Measurements from ENCODE around the gene XRCC5.

The XRCC5 gene

DNA sequence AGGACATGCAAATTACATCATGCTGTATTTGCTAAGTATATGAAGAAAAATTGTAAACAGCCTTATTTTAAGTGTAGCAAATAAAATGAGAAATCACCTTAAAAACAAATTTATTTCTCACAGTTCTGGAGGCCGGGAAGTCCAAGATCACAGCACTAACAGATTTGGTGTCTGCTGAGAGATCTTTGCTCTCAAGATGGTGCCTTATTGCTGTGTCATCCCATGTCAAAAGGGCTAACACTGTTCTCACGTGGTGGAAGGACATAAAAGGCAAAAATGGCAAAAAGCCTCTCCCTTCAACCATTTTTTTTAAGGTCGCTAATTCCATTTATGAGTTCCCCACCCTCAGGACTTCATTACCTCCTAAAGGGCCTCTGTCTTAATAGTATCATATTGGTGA, 12.1 kb downstream of the XRCC5 start:
- Histone ChIP-seq H3K36me3 (ENCODE audit: insufficient read depth, low read length) (peaks cover 100% of the 10 kb centered on the region), H3K27me3 (ENCODE audit: insufficient read depth, low read length) (no peaks in the 10 kb centered on the region), H3K9me3 (ENCODE audit: low read length) (no peaks in the 10 kb centered on the region), H3K4me1 (ENCODE audit: insufficient read depth, low read length, severe bottlenecking) (no peaks in the 10 kb centered on the region), H3K4me2 (ENCODE audit: low read length) (no peak overlapping the region), H2AFZ (ENCODE audit: low read length) (no peak overlapping the region), H3K9ac (ENCODE audit: low read length) (no peak overlapping the region), H3K9me2 (ENCODE audit: low read depth, low read length) (no peaks in the 10 kb centered on the region), H3K79me2 (ENCODE audit: insufficient read depth, low read length) (peaks cover 21% of the 10 kb centered on the region), H3K27ac (ENCODE audit: low read depth, low read length, poor library complexity, severe bottlenecking) (no peak overlapping the region), H3F3A (ENCODE audit: insufficient read depth, low read length) (no peaks in the 10 kb centered on the region), H4K20me1 (ENCODE audit: insufficient read depth, low read length) (0 out of 2 replicates have a peak, but pooled peaks cover 3% of the 10 kb centered on the region), H3K4me3 (ENCODE audit: low read depth, low read length, poor library complexity, severe bottlenecking) (no peak overlapping the region)
- TF ChIP-seq CTCF (IDR thresholded peaks at IDR 0.05; ENCODE audit: low read length) (no peak), EZH2 (IDR thresholded peaks at IDR 0.05; ENCODE audit: borderline replicate concordance, low read length) (no peak)

DNA sequence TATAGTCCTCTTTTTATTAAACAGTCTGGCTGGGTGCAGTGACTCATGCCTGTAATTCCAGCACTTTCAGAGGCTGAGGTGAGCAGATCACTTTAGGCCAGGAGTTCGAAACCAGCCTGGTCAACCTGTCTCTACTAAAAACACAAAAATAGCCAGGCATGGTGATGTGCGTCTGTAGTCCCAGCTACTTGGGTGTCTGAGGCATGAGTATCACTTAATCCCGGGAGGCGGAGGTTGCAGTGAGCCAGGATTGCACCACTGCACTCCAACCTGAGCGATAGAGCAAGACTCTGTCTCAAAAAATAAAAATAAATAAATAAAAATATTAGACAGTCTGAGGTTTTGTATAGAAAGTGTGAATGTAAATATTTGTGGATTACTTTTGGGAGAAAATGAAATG, 17.8 kb downstream of the XRCC5 start:
- no peaks in the 10 kb centered on the region for H3K79me2 ChIP-seq (ENCODE audit: insufficient read depth, low read length)
- no peak overlapping the region for H2AFZ ChIP-seq (ENCODE audit: low read length)
- no peaks in the 10 kb centered on the region for H3K4me1 ChIP-seq (ENCODE audit: insufficient read depth, low read length, severe bottlenecking)
- TF ChIP-seq EZH2 (IDR thresholded peaks at IDR 0.05; ENCODE audit: borderline replicate concordance, low read length) (no peak), CTCF (IDR thresholded peaks at IDR 0.05; ENCODE audit: low read length) (no peak)
- H3K27ac ChIP-seq (ENCODE audit: low read depth, low read length, poor library complexity, severe bottlenecking) = no peak overlapping the region
- H3K27me3 ChIP-seq (ENCODE audit: insufficient read depth, low read length) = no peaks in the 10 kb centered on the region
- H3K4me2 ChIP-seq (ENCODE audit: low read length) = no peak overlapping the region
- peaks cover 99% of the 10 kb centered on the region for H3K36me3 ChIP-seq (ENCODE audit: insufficient read depth, low read length)
- no peak overlapping the region for H3K9ac ChIP-seq (ENCODE audit: low read length)
- no peaks in the 10 kb centered on the region for H3K9me3 ChIP-seq (ENCODE audit: low read length)
- H3K9me2 ChIP-seq (ENCODE audit: low read depth, low read length) = no peaks in the 10 kb centered on the region
- H4K20me1 ChIP-seq (ENCODE audit: insufficient read depth, low read length) = 0 out of 2 replicates have a peak, but pooled peaks cover 3% of the 10 kb centered on the region
- H3F3A ChIP-seq (ENCODE audit: insufficient read depth, low read length) = no peaks in the 10 kb centered on the region
- H3K4me3 ChIP-seq (ENCODE audit: low read depth, low read length, poor library complexity, severe bottlenecking) = no peak overlapping the region

GRCh38 chr2:216130346-216130971, 21.3 kb downstream of the XRCC5 start:
- Histone ChIP-seq H3K4me3 (ENCODE audit: low read depth, low read length, poor library complexity, severe bottlenecking) (no peak overlapping the region), H3K9me3 (ENCODE audit: low read length) (no peaks in the 10 kb centered on the region), H3K4me2 (ENCODE audit: low read length) (no peak overlapping the region), H3K4me1 (ENCODE audit: insufficient read depth, low read length, severe bottlenecking) (no peaks in the 10 kb centered on the region), H3K27me3 (ENCODE audit: insufficient read depth, low read length) (no peaks in the 10 kb centered on the region), H3K9me2 (ENCODE audit: low read depth, low read length) (no peaks in the 10 kb centered on the region), H3F3A (ENCODE audit: insufficient read depth, low read length) (no peaks in the 10 kb centered on the region), H3K9ac (ENCODE audit: low read length) (no peak overlapping the region), H2AFZ (ENCODE audit: low read length) (no peak overlapping the region), H3K36me3 (ENCODE audit: insufficient read depth, low read length) (peaks cover 99% of the 10 kb centered on the region), H3K27ac (ENCODE audit: low read depth, low read length, poor library complexity, severe bottlenecking) (no peak overlapping the region), H3K79me2 (ENCODE audit: insufficient read depth, low read length) (no peaks in the 10 kb centered on the region), H4K20me1 (ENCODE audit: insufficient read depth, low read length) (no peaks in the 10 kb centered on the region; the same call in 1 of the 2 replicates)
- no peak for TF ChIP-seq CTCF (IDR thresholded peaks at IDR 0.05; ENCODE audit: low read length)
- no peak for TF ChIP-seq EZH2 (IDR thresholded peaks at IDR 0.05; ENCODE audit: borderline replicate concordance, low read length)

All from OCI-LY1 (cell line).